HFF-Myc (cell line): ENCODE results near the gene MAPK10.

Experiments
- DNase-seq: peaks from one replicate; pipeline ENCODE4 v3.0.0-alpha.2; 2011; ENCODE audit warnings: low read depth; ENCODE audit errors: extremely low read depth
- H3K4me3 ChIP-seq: replicated peaks from 2 replicates; pipeline ENCODE4 v1.5.1; 2011; ENCODE audit warnings: low read depth, mild to moderate bottlenecking, control low read depth, low read length
- TF ChIP-seq, protein P1 (sequence below): IDR thresholded peaks from 2 replicates; pipeline ENCODE4 v1.5.1; 2012; ENCODE audit warnings: mild to moderate bottlenecking, low read depth, low read length, control low read depth; ENCODE audit errors: missing control alignments

MAPK10 gene

DNA sequence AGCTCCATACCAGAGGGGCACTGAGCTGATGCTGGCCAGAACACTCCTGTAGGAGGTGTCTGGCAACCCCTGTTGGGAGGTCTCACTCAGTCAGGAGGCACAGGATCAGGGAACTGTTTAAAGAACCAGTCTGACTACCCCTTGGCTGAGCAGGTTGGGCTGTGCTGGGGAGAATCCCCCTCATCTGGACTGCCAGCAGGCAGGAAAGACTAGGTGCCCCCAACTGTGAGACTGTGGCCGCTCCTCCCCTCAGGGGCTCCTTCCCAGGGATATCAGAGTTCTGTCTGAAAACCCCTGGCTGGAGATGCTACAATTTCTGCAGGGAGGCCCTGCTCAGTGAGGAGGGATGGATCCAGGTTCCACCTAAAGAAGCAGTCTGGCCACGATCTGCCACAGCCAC is 245.3 kb downstream of the MAPK10 start:
- no peak overlapping the region for H3K4me3 ChIP-seq
- no peak for DNase-seq
- TF ChIP-seq, protein P1, sequence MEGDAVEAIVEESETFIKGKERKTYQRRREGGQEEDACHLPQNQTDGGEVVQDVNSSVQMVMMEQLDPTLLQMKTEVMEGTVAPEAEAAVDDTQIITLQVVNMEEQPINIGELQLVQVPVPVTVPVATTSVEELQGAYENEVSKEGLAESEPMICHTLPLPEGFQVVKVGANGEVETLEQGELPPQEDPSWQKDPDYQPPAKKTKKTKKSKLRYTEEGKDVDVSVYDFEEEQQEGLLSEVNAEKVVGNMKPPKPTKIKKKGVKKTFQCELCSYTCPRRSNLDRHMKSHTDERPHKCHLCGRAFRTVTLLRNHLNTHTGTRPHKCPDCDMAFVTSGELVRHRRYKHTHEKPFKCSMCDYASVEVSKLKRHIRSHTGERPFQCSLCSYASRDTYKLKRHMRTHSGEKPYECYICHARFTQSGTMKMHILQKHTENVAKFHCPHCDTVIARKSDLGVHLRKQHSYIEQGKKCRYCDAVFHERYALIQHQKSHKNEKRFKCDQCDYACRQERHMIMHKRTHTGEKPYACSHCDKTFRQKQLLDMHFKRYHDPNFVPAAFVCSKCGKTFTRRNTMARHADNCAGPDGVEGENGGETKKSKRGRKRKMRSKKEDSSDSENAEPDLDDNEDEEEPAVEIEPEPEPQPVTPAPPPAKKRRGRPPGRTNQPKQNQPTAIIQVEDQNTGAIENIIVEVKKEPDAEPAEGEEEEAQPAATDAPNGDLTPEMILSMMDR: no peak

- TF ChIP-seq, protein P1: no peak
- no peak for DNase-seq
- no peak overlapping the region for H3K4me3 ChIP-seq
Measured at GRCh38 chr4:86108834-86109233, 251.0 kb downstream of the MAPK10 start.

GRCh38 chr4:86108137-86108536 is 251.7 kb downstream of the MAPK10 start:
- DNase-seq: no peak
- TF ChIP-seq, protein P1: no peak
- no peak overlapping the region for H3K4me3 ChIP-seq

DNA sequence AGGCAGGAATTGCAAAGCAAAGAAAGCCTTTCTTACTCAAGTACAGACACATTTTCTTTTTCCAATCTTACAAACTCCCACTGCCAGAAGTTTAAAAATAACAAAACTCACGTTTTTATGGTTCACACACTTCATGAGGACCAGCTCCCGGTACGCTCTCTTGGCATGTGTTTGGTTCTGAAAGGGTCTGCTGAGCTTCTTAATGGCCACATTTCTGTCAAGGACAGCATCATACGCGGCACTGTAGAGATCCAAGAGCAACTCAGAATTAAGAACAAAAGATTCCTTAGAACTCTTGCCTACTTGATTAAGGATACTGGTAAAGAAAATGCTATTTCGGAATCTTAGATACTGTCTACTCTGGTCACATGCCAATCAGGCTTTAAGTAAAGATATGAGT is 252.7 kb downstream of the MAPK10 start:
- no peak overlapping the region for H3K4me3 ChIP-seq
- TF ChIP-seq, protein P1: no peak
- no peak for DNase-seq

- DNase-seq: no peak
- H3K4me3 ChIP-seq: no peak overlapping the region
- TF ChIP-seq, protein P1: no peak
Measured at GRCh38 chr4:86106475-86106874, 253.4 kb downstream of the MAPK10 start.

- H3K4me3 ChIP-seq: no peak overlapping the region
- no peak for DNase-seq
- TF ChIP-seq, protein P1: no peak
Measured at GRCh38 chr4:86101841-86102240, 258.0 kb downstream of the MAPK10 start.

GRCh38 chr4:86101410-86101809 is 258.4 kb downstream of the MAPK10 start:
- H3K4me3 ChIP-seq: no peak overlapping the region
- DNase-seq: no peak
- TF ChIP-seq, protein P1: no peak
